ENCODE data around the gene EBP.
A peak's percentile ranks its signal among the peaks of the same experiment; 100 is the strongest.
"Not testable (repeated sequence)": the region's sequence is repeated elsewhere in the genome, so short reads cannot be mapped to it uniquely, and the experiment has no call there.

Gene EBP

GRCh38 chrX:48516285-48516684 lies 5.3 kb upstream of the EBP start:
- TF ChIP-seq MYC (IDR thresholded peaks at IDR 0.05; ENCODE audit: low read depth, low read length) (no peak), MAX (IDR thresholded peaks at IDR 0.05; ENCODE audit: low read depth, low read length) (no peak), CTCF (IDR thresholded peaks at IDR 0.05; ENCODE audit: low read depth, low read length) (no peak), POLR2A (IDR thresholded peaks at IDR 0.05; ENCODE audit: extremely low read depth, insufficient read length) (no peak)
- no peak for DNase-seq (ENCODE audit: low read depth)

GRCh38 chrX:48516987-48517386 lies 4.6 kb upstream of the EBP start:
- H3K4me3 ChIP-seq (ENCODE audit: low read depth, low read length) = no peak overlapping the region
- TF ChIP-seq MAX (IDR thresholded peaks at IDR 0.05; ENCODE audit: low read depth, low read length) (no peak), CTCF (IDR thresholded peaks at IDR 0.05; ENCODE audit: low read depth, low read length) (no peak), POLR2A (IDR thresholded peaks at IDR 0.05; ENCODE audit: extremely low read depth, insufficient read length) (no peak), MYC (IDR thresholded peaks at IDR 0.05; ENCODE audit: low read depth, low read length) (no peak)
- no peak for DNase-seq (ENCODE audit: low read depth)

More at GRCh38 chrX:48516285-48516684, 5.3 kb upstream of the EBP start:
- no peak overlapping the region for H3K4me3 ChIP-seq (ENCODE audit: low read depth, low read length)

GRCh38 chrX:48519481-48519880 lies 2.1 kb upstream of the EBP start:
- H3K4me3 ChIP-seq (ENCODE audit: low read depth, low read length) = not testable (repeated sequence)
- peak; percentile 28 for DNase-seq (ENCODE audit: low read depth)

GRCh38 chrX:48520455-48520854 lies 1.2 kb upstream of the EBP start:
- no peak for TF ChIP-seq POLR2A (IDR thresholded peaks at IDR 0.05; ENCODE audit: extremely low read depth, insufficient read length)
- no peak for TF ChIP-seq MAX (IDR thresholded peaks at IDR 0.05; ENCODE audit: low read depth, low read length)
- no peak for TF ChIP-seq CTCF (IDR thresholded peaks at IDR 0.05; ENCODE audit: low read depth, low read length)
- no peak for TF ChIP-seq MYC (IDR thresholded peaks at IDR 0.05; ENCODE audit: low read depth, low read length)
- DNase-seq (ENCODE audit: low read depth) = no peak
- H3K4me3 ChIP-seq (ENCODE audit: low read depth, low read length) = no peak overlapping the region

- peak overlapping the region; percentile 95 for H3K4me3 ChIP-seq (ENCODE audit: low read depth, low read length)
- TF ChIP-seq POLR2A (IDR thresholded peaks at IDR 0.05; ENCODE audit: extremely low read depth, insufficient read length) (no peak), MYC (IDR thresholded peaks at IDR 0.05; ENCODE audit: low read depth, low read length) (no peak), MAX (IDR thresholded peaks at IDR 0.05; ENCODE audit: low read depth, low read length) (no peak), CTCF (IDR thresholded peaks at IDR 0.05; ENCODE audit: low read depth, low read length) (no peak)
- DNase-seq (ENCODE audit: low read depth) = peak; percentile 41
Observed at GRCh38 chrX:48520976-48521352, 644 bp upstream of the EBP start.

- TF ChIP-seq CTCF (IDR thresholded peaks at IDR 0.05; ENCODE audit: low read depth, low read length) = no peak
- 0 out of 2 replicates have a peak, but pooled peaks have one; percentile 6 for TF ChIP-seq MYC (IDR thresholded peaks at IDR 0.05; ENCODE audit: low read depth, low read length)
- H3K4me3 ChIP-seq (ENCODE audit: low read depth, low read length) = peak overlapping the region; percentile 95
- DNase-seq (ENCODE audit: low read depth) = no peak
Observed at GRCh38 chrX:48522291-48522690, 683 bp downstream of the EBP start.

All from NB4 (cell line).